Measurements from ENCODE around the gene COBL. TPM values are rescaled to one million over a fixed set of nuclear protein-coding genes. Genes with fewer than 3 reads are reported as not detected.

The COBL gene
- total RNA-seq, 1 experiment from 2014 or later: not detected

DNA sequence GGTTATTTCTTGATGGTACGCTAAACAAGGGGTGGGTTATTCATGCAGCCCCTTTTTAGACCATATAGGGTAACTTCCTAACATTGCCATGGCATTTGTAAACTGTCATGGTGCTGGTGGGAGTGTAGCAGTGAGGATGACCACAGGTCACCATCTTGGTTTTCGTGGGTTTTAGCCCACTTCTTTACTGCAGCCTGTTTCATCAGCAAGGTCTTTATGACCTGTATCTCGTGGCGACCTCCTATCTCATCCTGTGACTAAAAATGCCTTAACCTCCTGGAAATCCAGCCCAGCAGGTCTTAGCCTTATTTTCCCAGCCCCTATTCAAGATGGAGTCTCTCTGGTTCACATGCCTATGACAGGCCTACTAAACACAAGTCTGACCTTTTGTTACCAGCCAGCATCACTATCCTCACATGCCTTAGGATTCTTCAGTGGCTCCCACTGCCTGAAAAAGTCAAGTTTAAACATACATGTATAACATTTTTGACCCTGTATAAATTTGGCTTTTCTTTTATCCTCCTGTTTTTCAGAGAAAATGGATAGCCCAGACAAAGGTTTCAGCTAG is 13.2 kb upstream of the COBL start:
- in situ Hi-C loops (cut with HindIII; ENCODE audit: low sequenced_read_pairs): no loop called here
- DNase-seq (ENCODE audit: low spot score): no peak

DNA sequence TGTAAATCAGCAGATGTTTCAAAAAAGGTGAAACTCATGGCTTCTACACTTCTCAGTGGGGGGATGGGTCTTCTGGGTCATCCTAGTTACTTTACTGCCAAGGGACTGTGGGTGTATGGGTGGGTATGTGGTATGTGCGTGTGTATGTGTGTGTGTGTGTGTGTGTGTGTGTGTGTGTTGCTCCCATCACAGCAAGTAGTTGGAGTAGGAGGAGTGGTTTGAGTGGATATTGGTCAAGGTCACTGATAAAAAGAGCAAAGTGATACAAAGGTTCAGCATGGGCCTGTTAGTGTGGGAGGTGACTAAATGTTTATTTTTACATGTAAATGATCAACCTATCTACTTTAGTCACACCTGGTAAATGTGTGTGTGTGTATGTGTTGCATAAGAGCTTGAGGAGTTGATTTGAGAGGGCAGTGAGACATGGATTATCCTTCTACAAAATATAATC is 11.8 kb upstream of the COBL start:
- DNase-seq (ENCODE audit: low spot score): no peak
- in situ Hi-C loops (cut with HindIII; ENCODE audit: low sequenced_read_pairs): no loop called here

DNA sequence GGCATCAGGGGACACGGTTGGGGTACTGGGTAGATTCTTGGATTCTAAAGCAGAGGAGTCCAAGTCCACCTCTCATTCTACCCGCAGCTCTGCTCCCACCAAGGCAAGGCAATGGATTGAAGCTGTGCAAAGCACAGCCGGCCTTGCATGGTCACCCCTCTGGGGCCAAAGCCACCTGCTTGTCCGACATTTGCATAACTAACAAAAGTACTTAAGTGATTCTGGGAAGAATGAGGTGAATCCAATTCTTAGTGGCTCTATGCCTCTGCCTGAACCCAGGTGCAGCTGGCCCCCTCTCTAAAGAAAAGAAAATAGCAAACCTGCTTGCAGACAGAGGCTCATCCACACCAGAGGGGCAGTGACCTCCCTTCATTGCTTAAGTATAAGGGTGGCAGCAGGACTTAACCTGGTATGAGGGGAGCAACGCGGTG is 10.7 kb upstream of the COBL start:
- in situ Hi-C loops (cut with HindIII; ENCODE audit: low sequenced_read_pairs): no loop called here
- DNase-seq (ENCODE audit: low spot score): no peak

DNA sequence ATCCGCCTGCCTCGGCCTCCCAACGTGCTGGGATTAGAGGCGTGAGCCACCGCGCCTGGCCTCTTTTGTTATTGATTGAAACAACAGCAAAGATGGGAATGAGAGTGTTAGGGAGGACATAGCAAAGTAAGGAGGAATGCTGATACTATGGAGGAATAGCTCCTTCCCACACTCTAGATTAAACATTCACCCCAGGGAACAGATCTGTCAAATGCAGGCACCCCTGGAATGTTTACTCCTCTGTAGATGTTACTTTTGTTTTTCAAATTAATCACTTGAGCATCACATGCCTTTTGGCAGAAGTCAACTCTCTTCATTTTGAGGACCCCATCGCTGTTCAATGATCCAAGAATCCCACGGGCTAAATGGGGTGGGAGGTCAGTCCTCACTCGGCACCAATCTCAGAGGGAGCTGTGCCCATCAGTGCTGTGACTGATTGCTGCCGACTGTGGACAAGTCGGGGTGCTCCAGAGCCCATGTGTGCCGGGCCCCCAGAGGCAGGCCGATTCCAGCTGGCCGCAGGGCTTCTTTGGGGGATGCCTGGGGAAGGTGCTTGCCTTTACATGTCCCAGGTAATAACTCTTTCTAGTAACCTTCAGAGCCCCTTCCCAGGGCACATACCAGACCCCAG is 10.2 kb upstream of the COBL start:
- in situ Hi-C loops (cut with HindIII; ENCODE audit: low sequenced_read_pairs): no loop called here
- no peak for DNase-seq (ENCODE audit: low spot score)

DNA sequence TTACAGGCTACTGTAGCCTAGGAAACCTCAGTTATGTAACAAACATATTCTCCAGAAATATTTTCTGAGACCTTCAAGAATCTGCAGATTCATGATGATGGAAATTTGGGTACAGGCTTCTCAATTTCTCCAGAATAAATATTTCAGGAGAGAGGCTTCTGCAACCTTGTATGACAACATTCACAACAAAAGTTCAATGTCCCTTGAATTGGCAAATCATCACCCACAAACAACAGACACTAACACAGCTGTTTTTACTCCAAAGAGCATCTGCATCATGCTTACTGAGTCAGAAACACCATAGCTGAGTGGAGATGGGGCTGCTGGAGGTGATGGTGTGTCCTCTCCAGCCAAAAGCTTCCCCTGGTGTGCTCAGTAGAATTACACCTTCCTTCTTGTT is 9.3 kb upstream of the COBL start:
- in situ Hi-C loops (cut with HindIII; ENCODE audit: low sequenced_read_pairs): no loop called here
- no peak for DNase-seq (ENCODE audit: low spot score)

DNA sequence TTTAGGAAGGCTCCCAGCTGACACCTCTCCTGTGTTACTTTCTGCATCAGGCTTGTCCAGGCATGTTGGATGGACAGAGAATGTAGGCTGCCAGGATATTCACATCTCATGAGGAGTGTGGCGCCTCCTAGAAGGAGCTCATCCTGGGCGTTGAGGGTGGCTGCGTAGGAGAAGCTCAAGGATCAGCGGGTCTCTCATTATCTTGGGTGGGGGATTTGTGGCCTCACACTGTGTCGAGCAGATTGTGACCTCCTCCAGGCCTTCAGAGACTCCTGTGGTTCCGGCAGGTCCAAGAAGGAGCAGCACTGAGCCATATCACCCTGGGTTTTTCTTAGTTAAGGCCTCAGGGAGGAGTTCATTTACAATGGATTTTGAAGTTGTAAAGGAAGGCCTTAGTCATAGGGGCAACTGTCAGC is 8.7 kb upstream of the COBL start:
- peak; percentile 25 for DNase-seq (ENCODE audit: low spot score)
- in situ Hi-C loops (cut with HindIII; ENCODE audit: low sequenced_read_pairs): no loop called here

DNA sequence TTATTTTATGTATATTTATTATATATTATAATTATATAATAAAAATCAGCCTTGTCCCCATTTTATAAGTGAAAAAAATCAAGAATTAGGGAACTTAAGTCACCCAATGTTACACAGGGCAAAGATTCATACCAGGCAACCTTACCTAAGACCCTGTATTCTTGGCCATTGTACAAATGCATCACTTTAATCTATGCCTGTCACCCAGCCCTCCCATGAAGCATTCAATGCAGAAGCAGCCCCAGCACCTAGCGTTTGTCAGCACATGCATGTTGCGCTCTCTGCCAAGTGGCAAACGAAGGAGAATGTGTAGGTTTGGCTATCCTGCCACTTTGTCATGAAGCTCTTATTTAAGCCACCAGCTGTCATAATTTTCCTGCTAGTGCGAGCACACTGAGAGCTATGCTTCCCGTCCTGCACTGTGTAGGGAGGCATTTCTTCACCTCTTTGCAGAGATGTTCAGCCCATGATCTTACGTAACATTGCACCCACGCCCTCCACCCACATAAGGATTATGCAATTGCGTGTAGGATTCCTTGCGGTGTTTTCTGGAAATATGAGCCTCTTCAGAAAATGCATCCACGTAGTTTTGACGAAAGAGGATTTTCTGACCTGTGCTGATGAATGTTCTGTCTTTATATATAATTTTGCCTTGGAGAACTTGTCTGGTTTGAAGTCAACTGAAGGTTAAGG is 7.7 kb upstream of the COBL start:
- DNase-seq (ENCODE audit: low spot score): peak; percentile 68
- in situ Hi-C loops (cut with HindIII; ENCODE audit: low sequenced_read_pairs): no loop called here

DNA sequence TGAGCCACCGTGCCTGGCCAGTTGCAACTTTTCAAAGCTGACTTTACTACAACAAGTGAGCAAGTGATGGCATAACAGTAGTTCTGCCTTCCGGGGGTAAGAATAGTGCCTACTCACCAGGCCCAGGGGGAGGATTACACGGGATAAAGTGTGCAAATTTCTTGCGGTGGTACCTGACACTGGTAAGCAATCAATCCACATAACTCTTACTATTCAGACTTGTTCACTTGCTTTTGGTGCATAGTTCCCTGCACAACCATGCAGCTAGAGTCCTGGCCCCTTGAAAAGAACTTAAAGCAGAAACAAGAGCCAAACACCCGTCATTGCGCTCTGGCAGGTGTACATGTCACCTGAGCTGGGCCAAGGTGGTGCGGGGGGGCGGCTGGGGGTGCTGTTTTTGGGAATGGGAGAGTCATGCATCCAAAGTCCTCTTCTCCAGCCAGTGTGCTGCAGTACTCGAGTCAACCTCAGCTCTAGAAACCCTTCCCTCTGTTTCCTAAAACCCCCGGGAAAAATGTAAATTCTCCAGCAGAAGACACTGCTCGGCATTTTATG is 5.4 kb upstream of the COBL start:
- in situ Hi-C loops (cut with HindIII; ENCODE audit: low sequenced_read_pairs): no loop called here
- DNase-seq (ENCODE audit: low spot score): no peak

DNA sequence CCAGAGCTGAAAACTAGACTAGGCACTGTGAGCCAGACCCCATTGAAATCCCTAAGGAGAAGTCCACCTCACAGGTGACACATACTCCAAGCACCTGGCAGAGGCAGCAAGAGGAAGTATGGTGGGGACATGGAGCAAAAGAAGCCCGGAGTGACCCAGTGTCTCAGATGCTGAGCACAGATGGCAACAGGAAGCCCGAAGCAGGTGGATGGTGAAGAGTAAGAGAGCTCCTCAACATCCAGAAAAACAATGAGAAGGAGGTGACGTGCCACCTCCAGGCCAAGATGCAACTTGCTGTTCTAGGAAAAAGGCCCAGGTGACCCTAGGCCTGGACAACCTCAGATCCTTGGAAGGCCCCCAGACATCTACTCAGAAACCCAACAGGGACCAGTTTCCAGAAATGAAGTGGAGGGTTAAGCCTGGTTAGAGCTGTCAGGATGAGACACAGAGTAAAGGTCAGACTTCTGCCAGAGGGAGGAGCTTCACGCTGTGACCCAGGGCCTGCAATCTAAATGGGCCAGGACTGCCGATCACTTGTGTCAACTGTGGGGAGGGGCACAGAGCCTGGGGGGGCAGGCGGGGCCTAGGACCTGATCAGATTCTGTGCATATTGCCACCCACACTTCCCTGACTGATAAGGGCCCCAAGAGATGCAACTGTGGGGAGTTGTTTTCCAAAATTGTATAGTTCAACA is 2.4 kb upstream of the COBL start:
- peak; percentile 72 for DNase-seq (ENCODE audit: low spot score)
- in situ Hi-C loops (cut with HindIII; ENCODE audit: low sequenced_read_pairs): no loop called here

DNA sequence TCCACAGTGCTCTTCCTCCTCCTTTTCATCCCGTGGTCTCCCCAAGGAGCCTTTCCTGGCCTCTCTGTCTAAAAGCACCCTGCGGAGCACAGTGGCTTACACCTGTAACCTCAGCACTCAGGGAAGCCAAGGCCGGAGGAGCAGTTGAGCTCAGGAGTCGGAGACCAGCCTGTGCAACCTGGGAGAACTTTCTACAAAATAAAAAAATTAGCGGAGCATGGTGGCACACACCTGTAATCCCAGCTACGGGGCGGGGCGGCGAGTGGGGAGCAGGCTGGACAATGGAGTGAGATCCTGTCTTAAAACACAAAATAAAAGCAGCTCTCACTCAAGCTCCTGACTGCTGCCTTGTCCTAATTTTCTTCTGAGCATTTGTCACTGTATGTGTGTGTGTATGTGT is 1.4 kb upstream of the COBL start:
- DNase-seq (ENCODE audit: low spot score): no peak
- in situ Hi-C loops (cut with HindIII; ENCODE audit: low sequenced_read_pairs): no loop called here

DNA sequence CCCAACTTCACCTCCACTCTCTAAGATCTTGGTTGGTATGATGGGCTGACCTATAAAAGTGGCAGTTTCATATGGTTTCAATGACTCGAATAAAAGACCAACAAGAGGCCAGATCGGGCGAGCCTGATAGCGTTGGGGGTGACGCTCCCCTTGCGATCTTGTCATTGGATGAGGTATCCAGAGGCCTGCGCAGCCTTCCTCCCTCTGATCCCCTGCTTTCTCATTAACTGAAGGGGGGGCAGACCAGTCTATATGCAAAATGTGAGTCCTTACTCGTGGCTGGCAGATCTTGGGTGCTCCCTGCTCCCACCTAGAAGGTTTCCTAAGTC is 937 bp upstream of the COBL start:
- DNase-seq (ENCODE audit: low spot score): no peak
- in situ Hi-C loops (cut with HindIII; ENCODE audit: low sequenced_read_pairs): no loop called here

DNA sequence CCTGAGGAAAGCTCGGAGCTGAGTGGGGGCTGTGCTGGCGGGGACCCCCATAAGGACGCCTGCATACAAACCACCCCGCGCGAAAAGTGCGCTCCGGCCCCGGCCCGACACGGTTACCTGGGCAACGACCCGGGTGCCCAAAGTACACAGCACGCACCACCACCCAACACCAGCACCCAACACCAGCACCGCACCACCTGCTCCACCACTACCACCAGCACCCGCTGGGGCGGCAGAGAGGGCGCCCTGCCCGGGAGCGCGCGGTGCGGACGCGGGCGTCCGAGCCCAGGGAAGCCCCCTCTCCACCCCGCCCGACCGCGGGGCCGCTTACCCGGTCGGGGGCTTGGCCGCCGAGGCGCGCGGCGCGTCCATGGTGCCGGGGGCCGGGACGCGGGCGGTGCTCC is 345 bp downstream of the COBL start:
- in situ Hi-C loops (cut with HindIII; ENCODE audit: low sequenced_read_pairs): no loop called here
- DNase-seq (ENCODE audit: low spot score): no peak

DNA sequence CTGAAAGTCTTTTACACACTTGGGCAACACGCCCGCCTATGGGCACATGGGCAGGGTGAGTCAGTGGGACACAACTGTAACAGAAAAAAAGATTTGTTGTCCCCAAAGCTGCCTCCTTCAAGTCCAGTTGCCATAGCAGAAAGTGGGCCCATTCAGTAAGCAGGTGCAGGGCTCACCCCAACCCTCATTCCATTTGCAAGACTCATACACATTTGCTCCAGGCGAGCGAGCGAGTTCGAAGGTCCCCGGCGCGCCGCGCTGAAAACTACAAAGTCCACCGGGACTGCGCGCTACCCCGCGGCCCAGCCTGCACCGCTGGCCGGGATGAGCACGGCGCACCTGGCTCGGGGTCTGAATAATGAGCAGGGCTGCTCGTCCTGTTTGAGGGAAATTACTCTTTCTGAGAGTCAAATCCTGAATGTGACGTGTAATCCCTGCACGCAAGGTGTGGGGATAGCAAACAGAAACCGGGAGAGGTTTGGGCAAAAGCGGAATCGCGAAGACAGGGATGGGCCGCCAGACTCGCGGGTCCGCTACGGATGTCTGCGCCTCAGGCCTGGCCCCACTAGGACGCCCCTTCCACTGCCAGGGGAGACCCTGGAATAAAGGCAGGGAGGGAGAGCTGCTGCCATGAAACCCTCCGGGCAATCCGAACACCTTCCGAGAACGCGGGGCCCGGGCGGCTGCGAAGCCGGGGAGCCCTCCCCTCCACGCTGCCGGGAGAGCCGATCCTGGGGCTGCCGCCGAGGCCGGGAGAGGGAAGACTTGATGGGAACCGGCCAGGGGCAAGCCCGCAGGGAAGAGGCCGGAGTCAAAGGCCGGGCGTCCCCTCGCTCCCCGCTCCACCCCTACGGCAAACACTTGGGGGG is 982 bp downstream of the COBL start:
- in situ Hi-C loops (cut with HindIII; ENCODE audit: low sequenced_read_pairs): no loop called here
- DNase-seq (ENCODE audit: low spot score): peak; percentile 57

DNA sequence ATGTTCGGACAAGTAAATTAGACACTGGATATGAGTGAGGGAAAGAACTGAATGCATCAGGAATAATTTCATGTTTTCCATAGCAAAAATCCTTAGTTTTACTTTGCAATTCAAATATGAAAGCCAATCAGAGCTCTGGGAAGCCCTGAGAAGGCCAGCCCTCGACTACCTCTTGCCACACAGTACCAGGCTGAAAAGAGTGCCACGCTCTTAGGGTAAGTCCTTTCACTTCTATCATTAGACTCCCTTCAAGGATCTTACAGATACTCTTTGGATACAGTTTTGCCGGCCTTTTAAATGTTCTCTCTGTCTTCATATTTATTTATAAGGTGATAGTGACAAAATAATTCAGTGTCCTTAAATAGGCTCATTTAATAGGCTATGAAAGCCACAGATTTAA is 1.9 kb downstream of the COBL start:
- peak; percentile 65 for DNase-seq (ENCODE audit: low spot score)

DNA sequence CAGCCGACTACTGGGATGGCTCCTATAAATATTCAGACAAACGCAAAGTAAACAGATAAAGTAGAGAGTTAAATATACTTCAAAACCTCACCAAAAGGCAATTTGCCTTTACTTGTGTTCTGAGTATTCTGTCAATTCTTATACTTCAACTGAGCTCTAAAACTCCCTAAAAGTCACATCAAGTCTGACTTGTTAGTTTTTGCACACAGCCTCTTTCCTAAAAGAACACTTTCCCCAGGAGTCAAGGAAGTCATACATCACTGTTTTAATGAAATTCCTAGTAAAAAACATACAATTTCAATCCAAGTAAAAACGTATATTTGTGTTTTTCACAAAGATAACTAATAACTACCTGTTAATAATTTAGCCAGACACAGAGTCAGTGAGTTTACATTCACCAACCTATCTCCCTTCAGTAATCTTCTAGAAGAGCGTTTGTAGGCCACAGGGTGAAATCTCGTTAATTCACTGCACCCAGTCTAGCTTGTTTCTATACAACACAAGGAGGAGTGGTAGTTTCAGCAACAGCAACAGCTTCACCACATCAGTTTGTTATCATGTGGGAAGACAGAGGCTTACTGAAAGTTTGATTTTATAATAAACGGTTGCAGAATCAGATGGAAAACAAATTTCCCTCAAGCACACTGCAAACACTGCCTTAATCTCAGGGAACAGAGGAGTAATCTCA is 2.7 kb downstream of the COBL start:
- DNase-seq (ENCODE audit: low spot score): peak; percentile 51
- in situ Hi-C loops (cut with HindIII; ENCODE audit: low sequenced_read_pairs): no loop called here

More for the DNA sequence above, 1.9 kb downstream of the COBL start:
- in situ Hi-C loops (cut with HindIII; ENCODE audit: low sequenced_read_pairs): no loop called here

DNA sequence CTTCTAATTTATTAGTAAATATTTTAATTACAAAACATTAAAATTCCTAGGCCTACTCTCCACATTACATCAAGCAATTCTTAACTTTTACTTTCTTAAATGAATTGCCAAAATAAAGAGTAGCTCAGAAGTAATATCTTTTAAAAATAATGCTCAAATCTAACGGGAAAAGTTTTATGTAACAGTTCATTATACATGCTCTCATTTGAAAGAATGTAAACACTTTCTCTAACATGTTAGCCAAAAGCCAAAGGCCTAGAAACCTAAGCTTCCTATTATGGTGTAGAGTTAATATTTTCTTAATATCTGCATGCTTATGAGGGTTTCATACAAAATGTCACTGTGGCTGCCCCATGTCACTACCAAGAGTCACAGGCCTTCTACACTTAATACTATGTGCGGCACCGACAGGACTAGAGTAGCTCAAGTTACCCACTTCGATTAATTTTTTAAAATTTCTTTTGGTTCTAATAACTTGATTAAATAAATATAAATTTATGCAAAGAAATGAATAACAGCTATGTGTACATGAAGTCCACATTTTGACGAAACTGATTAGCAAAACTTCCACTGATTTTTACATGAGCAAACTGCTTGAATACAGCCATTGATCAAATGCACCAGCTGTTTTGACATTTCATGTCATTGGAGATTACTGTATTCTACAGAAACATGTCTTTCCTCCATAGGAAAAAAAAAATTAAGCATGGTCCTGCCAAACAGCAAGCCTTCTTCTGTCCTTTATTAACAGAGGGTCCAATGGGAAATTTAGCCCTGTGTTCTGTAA is 3.5 kb downstream of the COBL start:
- DNase-seq (ENCODE audit: low spot score): no peak
- in situ Hi-C loops (cut with HindIII; ENCODE audit: low sequenced_read_pairs): no loop called here

DNA sequence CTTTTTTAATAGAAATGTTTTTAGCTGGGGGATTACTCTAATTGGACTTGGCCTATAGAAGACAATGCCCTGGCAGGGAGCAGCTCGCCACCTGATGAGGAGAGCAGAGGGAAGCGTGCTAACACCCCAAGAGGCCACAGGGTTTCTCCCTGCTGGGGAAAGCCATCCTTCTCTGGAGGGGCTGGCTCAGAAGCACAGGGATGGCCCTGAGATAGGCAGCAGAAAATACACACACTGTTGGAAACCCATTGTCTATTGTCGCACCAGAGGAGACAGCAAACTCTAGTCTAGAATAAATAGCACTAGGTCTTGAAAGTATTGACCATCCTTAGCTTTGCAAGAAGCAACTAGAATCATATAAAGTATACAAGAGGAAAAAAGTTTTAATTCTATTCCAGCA is 5.4 kb downstream of the COBL start:
- in situ Hi-C loops (cut with HindIII; ENCODE audit: low sequenced_read_pairs): no loop called here
- DNase-seq (ENCODE audit: low spot score): no peak

DNA sequence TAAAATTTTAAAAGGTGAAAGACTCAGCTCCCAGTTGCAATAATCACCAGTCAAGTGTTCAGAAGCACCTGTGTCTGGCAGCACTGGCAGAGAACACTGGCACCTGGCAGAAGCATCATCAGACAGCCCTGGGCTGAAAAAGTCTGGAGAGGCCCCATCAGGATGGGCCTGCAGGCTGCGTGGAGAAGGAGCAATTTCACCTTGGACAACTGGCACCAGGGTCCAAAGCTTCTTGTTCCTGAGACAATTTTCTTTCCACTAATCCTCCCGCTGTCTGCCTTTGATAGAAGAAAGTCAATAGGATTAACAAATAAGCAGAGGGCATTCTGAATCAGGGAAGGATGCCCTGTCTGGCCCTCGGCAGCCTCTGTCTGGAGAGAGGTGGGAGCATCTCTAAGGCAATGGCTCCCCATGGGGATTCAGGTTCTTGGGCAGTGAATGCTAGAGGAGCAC is 6.5 kb downstream of the COBL start:
- in situ Hi-C loops (cut with HindIII; ENCODE audit: low sequenced_read_pairs): no loop called here
- DNase-seq (ENCODE audit: low spot score): peak; percentile 63

Measured in G401 (cell line).